Left ventricle myocardium inferior (tissue), 1 donor: Measurements from ENCODE around the gene ST3GAL5. TPM values are rescaled to one million over a fixed set of nuclear protein-coding genes. Genes with fewer than 3 reads are reported as not detected.

Experiments
- DNase-seq: peaks from one replicate; pipeline ENCODE4 v3.0.0-alpha.2; 2020
- H3K27ac ChIP-seq: fragments of 200-600 bp; replicated peaks from 2 replicates; pipeline ENCODE4 v1.8.0; 2021
- H3K27me3 ChIP-seq: fragments of 200-600 bp; 2 replicates; pipeline ENCODE4 v1.8.0; 2021; ENCODE audit warnings: low read depth
- H3K36me3 ChIP-seq: fragments of 200-600 bp; 2 replicates; pipeline ENCODE4 v1.8.0; 2021
- H3K4me1 ChIP-seq: fragments of 200-600 bp; 2 replicates; pipeline ENCODE4 v1.8.0; 2021
- H3K4me3 ChIP-seq: fragments of 200-600 bp; 2 replicates; pipeline ENCODE4 v1.8.0; 2021; ENCODE audit warnings: mild to moderate bottlenecking, moderate library complexity
- H3K9me3 ChIP-seq: fragments of 200-600 bp; replicated peaks from 2 replicates; pipeline ENCODE4 v1.8.0; 2021
- intact Hi-C: fragments of 100-400 bp; cut with micrococcal nuclease; formaldehyde crosslinking; loops from one replicate; pipeline ENCODE4 v1.11.0; 2022
- total RNA-seq: library from RNA; stranded (reverse); fragmentation: NEBNext Ultra II Directional; extraction: Animal tissue kit (Norgen Biotek cat#: 25700); gene quantifications from one replicate; pipeline ENCODE4 v1.2.1, GENCODE V29; 2021
- TF ChIP-seq, protein P1 (sequence below): fragments of 200-600 bp; IDR thresholded peaks from 2 replicates; pipeline ENCODE4 v1.8.0; 2021; ENCODE audit warnings: antibody characterized with exemption, mild to moderate bottlenecking, borderline replicate concordance
- donor health status: DM: no; HTN: yes; CAD: no; lungs with severe emphysema.

The ST3GAL5 gene
- total RNA-seq, 1 donor from 2014 or later, result 4.2 TPM

- no peak overlapping the region for H3K4me3 ChIP-seq
- TF ChIP-seq, protein P1, sequence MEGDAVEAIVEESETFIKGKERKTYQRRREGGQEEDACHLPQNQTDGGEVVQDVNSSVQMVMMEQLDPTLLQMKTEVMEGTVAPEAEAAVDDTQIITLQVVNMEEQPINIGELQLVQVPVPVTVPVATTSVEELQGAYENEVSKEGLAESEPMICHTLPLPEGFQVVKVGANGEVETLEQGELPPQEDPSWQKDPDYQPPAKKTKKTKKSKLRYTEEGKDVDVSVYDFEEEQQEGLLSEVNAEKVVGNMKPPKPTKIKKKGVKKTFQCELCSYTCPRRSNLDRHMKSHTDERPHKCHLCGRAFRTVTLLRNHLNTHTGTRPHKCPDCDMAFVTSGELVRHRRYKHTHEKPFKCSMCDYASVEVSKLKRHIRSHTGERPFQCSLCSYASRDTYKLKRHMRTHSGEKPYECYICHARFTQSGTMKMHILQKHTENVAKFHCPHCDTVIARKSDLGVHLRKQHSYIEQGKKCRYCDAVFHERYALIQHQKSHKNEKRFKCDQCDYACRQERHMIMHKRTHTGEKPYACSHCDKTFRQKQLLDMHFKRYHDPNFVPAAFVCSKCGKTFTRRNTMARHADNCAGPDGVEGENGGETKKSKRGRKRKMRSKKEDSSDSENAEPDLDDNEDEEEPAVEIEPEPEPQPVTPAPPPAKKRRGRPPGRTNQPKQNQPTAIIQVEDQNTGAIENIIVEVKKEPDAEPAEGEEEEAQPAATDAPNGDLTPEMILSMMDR, result no peak
- H3K27me3 ChIP-seq, result peaks cover 2% of the 10 kb centered on the region
- no peaks in the 10 kb centered on the region for H3K9me3 ChIP-seq
- H3K27ac ChIP-seq, result peak overlapping the region; percentile 46
- no peak for DNase-seq
- H3K36me3 ChIP-seq, result no peaks in the 10 kb centered on the region
- peaks cover 39% of the 10 kb centered on the region for H3K4me1 ChIP-seq
- intact Hi-C loops, result no loop called here
Measured at GRCh38 chr2:85922199-85922598, 33.4 kb upstream of the ST3GAL5 start.

GRCh38 chr2:85921659-85922058 is 32.9 kb upstream of the ST3GAL5 start:
- intact Hi-C loops, result no loop called here
- no peak for DNase-seq
- Histone ChIP-seq H3K36me3 (no peaks in the 10 kb centered on the region), H3K27me3 (no peaks in the 10 kb centered on the region), H3K4me3 (no peak overlapping the region), H3K4me1 (peaks cover 39% of the 10 kb centered on the region), H3K27ac (peak overlapping the region; percentile 46), H3K9me3 (no peaks in the 10 kb centered on the region)
- TF ChIP-seq, protein P1, result no peak

DNA sequence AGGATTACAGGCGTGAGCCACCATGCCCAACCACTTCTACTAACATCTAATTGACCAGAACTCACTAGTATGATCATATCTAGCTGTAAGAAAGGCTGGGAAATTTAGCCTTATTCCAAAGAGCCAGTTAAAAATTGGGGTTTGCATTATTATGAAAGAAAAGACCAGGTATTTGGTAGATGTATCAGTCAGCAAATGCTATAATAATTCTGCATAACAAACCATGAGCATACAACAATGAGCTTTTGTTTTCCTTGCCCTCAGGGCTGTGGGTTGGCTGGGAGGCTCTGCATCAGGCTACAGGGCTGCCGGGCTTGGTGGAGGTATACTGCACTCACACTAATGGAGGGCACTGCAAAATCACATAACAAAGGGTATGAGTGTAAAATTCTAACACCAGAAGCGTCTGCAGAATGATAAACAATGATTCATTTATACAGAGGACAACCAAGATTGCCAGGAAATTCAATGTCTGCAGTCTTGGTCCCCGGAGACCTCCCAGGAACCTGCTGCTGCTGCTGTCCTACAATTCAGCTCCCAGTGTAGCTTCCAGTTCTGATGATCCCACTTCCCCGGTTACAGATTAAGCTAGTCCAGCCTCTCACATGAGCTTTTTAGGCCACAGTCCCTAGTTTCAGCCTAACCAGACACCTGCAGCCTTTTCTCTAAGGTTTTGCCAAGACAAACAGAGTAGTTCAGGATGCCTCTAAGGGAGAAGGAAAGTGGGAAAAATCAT is 32.2 kb upstream of the ST3GAL5 start:
- Histone ChIP-seq H3K27ac (peak overlapping the region; percentile 46), H3K4me3 (no peak overlapping the region), H3K27me3 (no peaks in the 10 kb centered on the region), H3K36me3 (no peaks in the 10 kb centered on the region), H3K4me1 (peaks cover 39% of the 10 kb centered on the region), H3K9me3 (no peaks in the 10 kb centered on the region)
- TF ChIP-seq, protein P1, result no peak
- DNase-seq, result peak; percentile 52
- intact Hi-C loops, result no loop called here

DNA sequence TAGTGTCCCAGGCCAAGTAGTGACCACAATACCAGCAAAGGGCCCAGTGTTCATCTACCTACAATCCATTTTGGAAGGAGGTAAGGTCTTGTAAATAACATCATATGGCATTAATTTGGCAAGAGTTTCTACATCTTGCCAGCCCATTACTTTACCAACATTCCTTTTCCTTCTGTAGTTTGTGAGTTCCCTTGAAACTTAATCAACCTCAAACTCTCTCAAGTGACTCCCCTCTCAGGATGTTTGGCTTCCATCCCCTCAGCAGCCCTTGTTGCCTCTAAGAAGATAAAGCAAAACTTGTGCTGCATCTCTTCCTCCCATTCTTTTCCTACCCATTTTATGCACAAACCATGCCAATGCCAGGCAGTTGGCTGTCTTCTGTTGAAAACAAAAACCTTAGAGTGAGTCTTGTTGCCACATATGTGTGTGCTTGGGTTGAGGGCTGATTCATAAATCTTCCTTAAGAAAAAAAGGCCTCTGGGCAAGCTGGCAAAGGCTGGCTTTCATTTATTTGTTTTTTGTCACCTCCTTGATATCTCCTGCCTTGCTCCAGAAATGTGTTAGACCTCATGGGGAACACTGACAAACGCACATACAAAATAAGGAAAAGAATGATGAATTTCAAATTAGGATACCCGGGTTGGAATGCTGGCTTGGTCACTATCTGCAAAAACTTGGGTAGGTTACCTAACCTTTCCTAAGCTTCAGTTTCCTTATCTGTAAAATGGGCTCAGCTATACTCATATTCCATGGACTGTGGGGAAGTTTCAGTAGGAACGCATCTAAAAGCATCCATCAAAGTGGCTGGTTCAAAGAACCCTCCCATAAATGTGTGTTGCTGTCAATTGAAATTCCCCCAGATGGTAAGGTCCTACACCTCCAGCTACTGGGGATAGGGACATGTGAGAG is 29.4 kb upstream of the ST3GAL5 start:
- no peak overlapping the region for H3K4me3 ChIP-seq
- TF ChIP-seq, protein P1, result no peak
- H3K36me3 ChIP-seq, result no peaks in the 10 kb centered on the region
- DNase-seq, result no peak
- no peaks in the 10 kb centered on the region for H3K9me3 ChIP-seq
- H3K27ac ChIP-seq, result no peak overlapping the region
- no peaks in the 10 kb centered on the region for H3K27me3 ChIP-seq
- peaks cover 14% of the 10 kb centered on the region for H3K4me1 ChIP-seq
- intact Hi-C loops, result no loop called here

GRCh38 chr2:85915606-85916303 is 27.0 kb upstream of the ST3GAL5 start:
- Histone ChIP-seq H3K27me3 (peaks cover 4% of the 10 kb centered on the region), H3K4me3 (no peak overlapping the region), H3K4me1 (peaks cover 7% of the 10 kb centered on the region), H3K27ac (no peak overlapping the region), H3K36me3 (no peaks in the 10 kb centered on the region), H3K9me3 (no peaks in the 10 kb centered on the region)
- intact Hi-C loops, result no loop called here
- TF ChIP-seq, protein P1, result no peak
- DNase-seq, result no peak
